ENCODE data around the gene NIT1.

DNA sequence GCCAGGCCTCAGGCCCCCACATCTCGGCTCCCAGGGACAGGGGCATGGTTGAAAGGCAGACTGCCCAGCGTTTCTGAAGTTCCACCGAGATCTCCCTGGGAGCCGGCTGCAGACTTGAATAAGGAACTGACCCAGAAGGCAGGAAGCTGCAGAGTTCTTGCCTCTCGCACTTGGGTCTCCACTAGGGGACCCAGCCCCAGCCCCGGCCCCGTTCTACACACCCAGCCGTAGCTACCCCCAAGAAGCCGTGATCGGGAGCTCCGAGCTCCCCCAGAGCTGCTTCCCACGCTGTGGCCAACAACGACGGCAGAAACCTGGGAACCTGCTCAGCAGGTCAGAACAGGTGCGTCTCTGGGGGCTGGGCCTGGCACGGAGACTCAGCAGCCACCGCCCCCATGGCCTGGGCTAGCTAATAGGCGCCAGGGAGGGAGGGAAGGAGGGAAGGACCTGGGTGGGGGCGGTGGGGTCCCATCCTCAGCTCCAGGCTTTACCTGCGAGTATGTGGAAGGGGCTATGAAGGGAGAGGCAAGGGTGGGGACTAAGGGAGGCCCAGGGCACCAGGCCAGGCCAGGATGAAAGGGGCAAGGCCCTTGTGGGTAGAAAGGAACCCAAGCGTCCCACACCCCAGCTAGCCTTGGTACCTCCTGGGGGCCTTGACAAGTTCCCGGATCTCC, 28.5 kb upstream of the NIT1 start, which contains the start of gene NECTIN4:
- TF ChIP-seq, protein P1, sequence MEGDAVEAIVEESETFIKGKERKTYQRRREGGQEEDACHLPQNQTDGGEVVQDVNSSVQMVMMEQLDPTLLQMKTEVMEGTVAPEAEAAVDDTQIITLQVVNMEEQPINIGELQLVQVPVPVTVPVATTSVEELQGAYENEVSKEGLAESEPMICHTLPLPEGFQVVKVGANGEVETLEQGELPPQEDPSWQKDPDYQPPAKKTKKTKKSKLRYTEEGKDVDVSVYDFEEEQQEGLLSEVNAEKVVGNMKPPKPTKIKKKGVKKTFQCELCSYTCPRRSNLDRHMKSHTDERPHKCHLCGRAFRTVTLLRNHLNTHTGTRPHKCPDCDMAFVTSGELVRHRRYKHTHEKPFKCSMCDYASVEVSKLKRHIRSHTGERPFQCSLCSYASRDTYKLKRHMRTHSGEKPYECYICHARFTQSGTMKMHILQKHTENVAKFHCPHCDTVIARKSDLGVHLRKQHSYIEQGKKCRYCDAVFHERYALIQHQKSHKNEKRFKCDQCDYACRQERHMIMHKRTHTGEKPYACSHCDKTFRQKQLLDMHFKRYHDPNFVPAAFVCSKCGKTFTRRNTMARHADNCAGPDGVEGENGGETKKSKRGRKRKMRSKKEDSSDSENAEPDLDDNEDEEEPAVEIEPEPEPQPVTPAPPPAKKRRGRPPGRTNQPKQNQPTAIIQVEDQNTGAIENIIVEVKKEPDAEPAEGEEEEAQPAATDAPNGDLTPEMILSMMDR (conservative IDR thresholded peaks at IDR 0.05; ENCODE audit: low read length), result no peak
- no peak for TF ChIP-seq EZH2phosphoT487 (IDR thresholded peaks at IDR 0.05; ENCODE audit: borderline replicate concordance)
